ENCODE results near the gene SUMO1.
"Not testable (repeated sequence)": the region's sequence is repeated elsewhere in the genome, so short reads cannot be mapped to it uniquely, and the experiment has no call there.

SUMO1 gene

DNA sequence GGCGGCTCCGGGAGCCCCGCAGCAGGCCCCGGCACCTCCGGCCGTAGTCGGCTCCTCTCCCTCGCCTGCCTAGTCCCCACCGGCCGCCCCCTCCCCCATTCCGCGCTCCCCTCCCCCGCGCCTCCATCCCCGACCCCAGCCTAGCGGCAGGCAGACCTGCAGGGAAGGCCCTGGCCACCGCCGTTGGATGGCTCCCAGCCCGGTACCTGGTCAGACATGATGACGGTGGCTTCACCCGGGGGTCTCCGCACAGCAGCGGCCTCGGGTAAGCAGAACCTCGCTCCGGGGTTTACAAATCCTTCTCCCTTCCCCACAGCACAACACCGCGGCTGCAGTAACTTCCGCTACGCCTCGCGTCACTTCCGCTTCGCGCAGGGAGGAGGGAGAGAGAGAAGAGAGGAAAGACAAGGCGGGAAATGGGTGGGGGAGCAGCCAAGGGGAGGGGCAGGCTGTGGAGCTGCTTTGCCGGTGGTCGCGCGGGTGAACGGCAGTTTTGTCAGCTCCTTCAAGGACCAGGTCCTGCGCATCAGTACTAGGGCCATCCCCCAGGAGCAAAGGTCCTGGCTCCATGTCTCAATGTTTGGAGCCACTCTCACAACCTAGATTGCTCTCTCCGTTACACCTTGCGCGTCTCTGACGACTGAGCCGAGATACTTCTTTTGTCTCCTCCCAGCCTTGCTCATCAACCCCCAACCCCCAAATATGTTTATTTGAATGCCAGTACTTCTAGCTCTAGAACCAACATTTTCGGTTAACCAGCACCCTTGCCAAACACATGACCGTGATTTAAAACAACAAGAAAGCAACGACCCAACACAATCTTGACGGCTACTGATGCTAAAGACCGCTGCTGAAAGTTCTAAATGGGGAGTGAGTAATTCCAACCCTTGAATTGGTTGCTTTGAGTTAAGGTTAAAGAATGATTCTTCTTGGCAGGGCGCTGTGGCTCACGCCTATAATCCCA is at the start of gene SUMO1:
TSS of gene SUMO1 (minus strand) at position 364 of the 964 bp plus-strand sequence. CDS start at position 218, 146 bp downstream.
- H3K4me3 ChIP-seq (ENCODE audit: low read length) = peak within 1 kb of the TSS; percentile 94
- TF ChIP-seq, protein P1, sequence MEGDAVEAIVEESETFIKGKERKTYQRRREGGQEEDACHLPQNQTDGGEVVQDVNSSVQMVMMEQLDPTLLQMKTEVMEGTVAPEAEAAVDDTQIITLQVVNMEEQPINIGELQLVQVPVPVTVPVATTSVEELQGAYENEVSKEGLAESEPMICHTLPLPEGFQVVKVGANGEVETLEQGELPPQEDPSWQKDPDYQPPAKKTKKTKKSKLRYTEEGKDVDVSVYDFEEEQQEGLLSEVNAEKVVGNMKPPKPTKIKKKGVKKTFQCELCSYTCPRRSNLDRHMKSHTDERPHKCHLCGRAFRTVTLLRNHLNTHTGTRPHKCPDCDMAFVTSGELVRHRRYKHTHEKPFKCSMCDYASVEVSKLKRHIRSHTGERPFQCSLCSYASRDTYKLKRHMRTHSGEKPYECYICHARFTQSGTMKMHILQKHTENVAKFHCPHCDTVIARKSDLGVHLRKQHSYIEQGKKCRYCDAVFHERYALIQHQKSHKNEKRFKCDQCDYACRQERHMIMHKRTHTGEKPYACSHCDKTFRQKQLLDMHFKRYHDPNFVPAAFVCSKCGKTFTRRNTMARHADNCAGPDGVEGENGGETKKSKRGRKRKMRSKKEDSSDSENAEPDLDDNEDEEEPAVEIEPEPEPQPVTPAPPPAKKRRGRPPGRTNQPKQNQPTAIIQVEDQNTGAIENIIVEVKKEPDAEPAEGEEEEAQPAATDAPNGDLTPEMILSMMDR (IDR thresholded peaks at IDR 0.05; ENCODE audit: insufficient read depth, low read depth, low read length, missing control alignments) = no peak
- peak; percentile 87 for DNase-seq (ENCODE audit: low read depth)

DNA sequence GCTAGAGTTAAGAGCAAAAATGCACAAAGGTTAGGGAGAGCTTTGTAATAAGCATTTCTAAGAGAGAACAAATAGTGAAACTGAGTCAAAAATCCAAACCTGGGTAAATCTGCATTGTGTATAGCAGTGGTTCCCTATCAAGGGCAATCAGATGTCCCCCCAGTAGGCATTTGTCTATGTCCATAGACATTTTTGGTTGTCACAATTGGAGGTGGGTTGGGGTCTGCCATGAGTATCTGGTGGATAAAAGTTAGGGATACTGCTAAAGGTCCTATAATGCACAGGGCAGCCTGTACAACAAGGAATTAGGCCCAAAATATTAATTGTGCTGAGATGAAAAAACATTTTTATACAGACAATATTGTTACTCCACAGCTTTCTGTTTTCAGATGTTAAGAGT is 48.2 kb upstream of the SUMO1 start:
- no peak for DNase-seq (ENCODE audit: low read depth)
- TF ChIP-seq, protein P1 (IDR thresholded peaks at IDR 0.05; ENCODE audit: insufficient read depth, low read depth, low read length, missing control alignments) = no peak
- H3K4me3 ChIP-seq (ENCODE audit: low read length) = no peak overlapping the region

DNA sequence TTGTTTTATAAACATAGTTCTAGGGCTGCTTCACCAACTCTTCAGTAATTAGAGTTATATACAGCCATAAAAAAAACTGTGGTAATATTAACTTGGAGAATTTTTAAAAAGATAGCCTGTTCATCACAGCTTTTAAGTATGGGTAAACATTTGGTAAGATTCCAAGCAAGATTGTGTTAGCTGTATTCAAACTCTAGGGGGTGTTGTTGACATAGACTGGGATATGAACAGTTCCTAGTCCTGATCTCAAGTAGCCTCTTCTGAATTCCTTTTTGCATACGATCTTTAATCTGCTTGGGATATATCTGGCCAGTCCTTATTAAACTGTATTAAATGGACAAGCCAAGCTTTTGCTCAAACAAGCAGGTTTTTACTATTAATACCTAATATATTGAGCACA is 40.5 kb upstream of the SUMO1 start:
- H3K4me3 ChIP-seq (ENCODE audit: low read length) = no peak overlapping the region
- TF ChIP-seq, protein P1 (IDR thresholded peaks at IDR 0.05; ENCODE audit: insufficient read depth, low read depth, low read length, missing control alignments) = peak; percentile 54
- DNase-seq (ENCODE audit: low read depth) = peak; percentile 62

DNA sequence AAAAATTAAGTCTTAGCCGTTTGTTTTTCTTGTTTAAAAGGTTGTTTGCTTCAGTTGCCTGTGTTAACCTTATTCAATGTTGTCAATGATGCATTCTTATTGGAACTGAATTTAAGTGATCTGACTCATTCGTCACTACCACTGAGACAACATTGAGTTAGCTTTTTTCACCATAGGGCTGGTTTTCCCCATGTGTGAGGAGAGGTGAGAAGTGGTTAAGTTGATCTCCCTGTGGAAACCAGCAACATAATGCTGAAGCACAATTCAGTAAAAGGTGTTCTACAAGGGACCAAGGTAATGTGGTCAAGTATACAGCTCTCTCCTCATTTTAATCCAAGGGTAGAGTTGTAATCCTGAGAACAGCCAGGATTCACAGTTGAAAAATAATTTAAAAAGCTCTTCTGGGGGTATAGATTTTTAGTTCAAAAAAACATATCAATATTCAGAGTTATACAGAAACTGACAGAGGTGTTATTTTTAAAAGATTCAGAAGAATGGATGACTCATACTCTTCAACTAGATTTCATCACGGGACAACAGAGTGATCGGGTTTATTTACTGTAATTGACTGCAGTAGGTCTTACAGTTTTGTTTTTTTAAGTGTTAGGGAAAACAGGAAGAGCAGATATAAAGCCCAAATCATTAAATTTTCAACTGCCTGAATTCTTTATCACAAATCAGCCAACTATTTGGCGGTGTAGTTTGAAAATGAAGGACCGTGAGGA is 39.8 kb upstream of the SUMO1 start:
- TF ChIP-seq, protein P1 (IDR thresholded peaks at IDR 0.05; ENCODE audit: insufficient read depth, low read depth, low read length, missing control alignments) = no peak
- peak; percentile 80 for DNase-seq (ENCODE audit: low read depth)
- no peak overlapping the region for H3K4me3 ChIP-seq (ENCODE audit: low read length)

DNA sequence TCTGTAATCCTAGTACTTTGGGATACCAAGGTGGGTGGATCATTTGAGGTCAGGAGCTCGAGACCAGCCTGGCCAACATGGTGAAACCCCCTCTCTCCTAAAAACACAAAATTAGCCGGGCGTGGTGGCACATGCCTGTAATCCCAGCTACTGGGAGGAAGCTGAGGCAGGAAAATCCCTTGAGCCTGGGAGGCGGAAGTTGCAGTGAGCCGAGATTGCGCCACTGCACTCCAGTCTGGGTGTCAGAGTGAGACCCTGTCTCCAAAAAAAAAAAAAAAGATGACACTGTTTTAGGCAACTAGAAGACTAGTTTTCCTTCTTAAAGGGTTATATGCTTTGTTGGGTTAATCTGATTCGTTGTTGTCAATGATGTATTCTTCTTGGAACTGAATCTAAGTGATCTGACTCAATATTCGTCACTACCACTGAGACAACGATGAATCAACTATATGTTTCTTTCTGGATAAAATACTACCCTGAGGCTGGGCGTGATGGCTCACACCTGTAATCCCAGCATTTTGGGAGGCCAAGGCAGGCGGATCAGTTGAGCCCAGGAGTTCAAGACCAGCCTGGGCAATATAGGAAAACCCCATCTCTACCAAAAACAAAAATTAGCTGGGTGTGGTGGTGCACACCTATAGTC is 37.8 kb upstream of the SUMO1 start:
- not testable (repeated sequence) for H3K4me3 ChIP-seq (ENCODE audit: low read length)
- DNase-seq (ENCODE audit: low read depth) = peak; percentile 97

DNA sequence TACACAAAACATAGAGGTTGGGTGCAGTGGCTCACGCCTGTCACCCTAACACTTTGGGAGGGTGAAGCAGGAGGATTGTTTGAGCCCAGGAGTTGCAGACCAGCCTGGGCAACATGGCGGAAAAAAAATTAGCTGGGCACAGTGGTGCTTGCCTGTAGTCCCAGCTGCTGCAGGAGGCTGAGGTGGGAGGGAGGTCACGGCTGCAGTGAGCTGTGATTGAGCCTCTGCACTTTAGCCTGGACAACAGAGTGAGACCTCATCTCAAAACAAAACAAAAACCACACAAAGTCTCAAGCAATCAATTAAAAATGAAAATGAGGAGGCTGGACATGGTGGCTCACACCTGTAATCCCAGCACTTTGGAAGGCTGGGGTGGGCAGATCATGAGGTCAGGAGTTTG is 32.1 kb upstream of the SUMO1 start:
- TF ChIP-seq, protein P1 (IDR thresholded peaks at IDR 0.05; ENCODE audit: insufficient read depth, low read depth, low read length, missing control alignments) = no peak
- no peak overlapping the region for H3K4me3 ChIP-seq (ENCODE audit: low read length)
- DNase-seq (ENCODE audit: low read depth) = no peak

DNA sequence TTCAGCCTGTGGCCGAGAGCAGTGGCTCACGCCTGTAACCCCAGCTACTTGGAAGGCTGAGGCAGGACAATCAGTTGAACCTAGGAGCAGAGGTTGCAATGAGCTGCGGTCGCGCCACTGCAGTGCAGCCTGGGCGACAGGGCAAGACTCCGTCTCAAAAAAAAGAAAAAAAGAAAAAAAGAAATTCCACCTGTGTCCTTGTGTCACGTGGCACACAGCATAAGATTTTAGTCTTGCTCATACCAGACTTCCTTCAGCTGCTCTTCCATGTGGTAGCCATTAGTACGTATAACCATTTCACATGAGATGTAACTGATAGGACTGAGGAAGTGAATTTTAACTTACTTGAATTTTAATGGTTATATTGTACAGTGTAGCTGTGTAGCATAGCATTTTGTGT is 31.2 kb upstream of the SUMO1 start:
- TF ChIP-seq, protein P1 (IDR thresholded peaks at IDR 0.05; ENCODE audit: insufficient read depth, low read depth, low read length, missing control alignments) = no peak
- DNase-seq (ENCODE audit: low read depth) = no peak
- no peak overlapping the region for H3K4me3 ChIP-seq (ENCODE audit: low read length)

Measured in epithelial cell of esophagus (primary cell).